ENCODE data around the gene USP13. TPM values are rescaled to one million over a fixed set of nuclear protein-coding genes. Genes with fewer than 3 reads are reported as not detected.
"Not testable (repeated sequence)": the region's sequence is repeated elsewhere in the genome, so short reads cannot be mapped to it uniquely, and the experiment has no call there.

Gene USP13
- total and polyA plus RNA-seq, 12 donors, result 6.9 to 61.1 (median 35.0) TPM

DNA sequence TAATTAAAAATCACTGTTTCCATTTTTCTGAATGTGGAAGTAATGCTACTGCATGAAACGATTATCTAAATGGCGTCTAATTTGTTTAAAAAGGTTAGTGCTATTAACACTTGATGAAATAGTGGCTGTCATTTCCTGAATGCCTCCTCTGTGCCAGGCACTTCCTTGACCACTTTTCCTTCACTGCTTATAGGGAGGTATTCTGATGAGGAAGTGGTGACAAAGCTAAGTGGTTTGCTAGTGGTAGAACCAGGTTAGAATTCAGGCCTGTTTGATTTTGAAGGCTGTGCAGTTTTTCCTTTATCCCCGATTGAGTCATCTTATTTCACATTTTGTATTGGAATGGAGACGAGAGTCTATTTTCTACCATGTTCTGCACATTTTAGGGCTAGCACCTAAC lies 119.0 kb downstream of the USP13 start:
- Histone ChIP-seq H3K4me1 (replicated peaks in 1 of 2) (no peaks in the 10 kb centered on the region), H3K36me3 (replicated peaks in 1 of 2) (peaks cover 0 to 7% of the 10 kb centered on the region in 2 donors), H3K27me3 (no peaks in the 10 kb centered on the region), H3K9me3 (replicated peaks in 1 of 3) (no peaks in the 10 kb centered on the region), H3K4me3 (no peak overlapping the region), H3K27ac (no peak overlapping the region)
- intact Hi-C loops (cut with DNase I), result no loop called here
- DNase-seq, result no peak
- TF ChIP-seq POLR2A (IDR thresholded peaks at IDR 0.05), result no peak
- WGBS, 4 donors, result 86 to 87% (median 87%) methylated on average over 4 of the region's 4 CpGs

DNA sequence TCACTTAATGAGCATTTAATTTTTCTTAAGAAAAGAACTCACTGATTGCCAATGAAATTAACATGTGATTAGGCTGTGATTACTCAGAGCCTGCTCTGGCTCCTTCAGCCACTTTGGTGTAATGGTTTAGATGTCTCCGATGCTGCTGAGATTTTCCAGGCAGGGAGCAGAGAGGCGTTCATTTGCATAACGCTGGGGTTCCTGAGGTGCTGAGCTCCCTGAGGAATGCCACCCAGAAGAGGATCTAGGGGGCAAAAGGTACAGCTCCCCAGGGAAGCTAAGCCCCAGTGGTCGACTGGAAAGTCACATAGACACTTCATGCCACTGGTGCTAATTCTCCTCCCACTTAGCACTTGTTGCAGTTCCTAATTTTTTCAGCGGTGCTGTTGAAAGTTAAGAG lies 119.5 kb downstream of the USP13 start:
- Histone ChIP-seq H3K27ac (no peak overlapping the region), H3K36me3 (replicated peaks in 1 of 2) (peaks cover 0 to 4% of the 10 kb centered on the region in 2 donors), H3K27me3 (no peaks in the 10 kb centered on the region), H3K4me1 (replicated peaks in 1 of 2) (no peaks in the 10 kb centered on the region), H3K4me3 (no peak overlapping the region), H3K9me3 (replicated peaks in 1 of 3) (no peaks in the 10 kb centered on the region)
- 70 to 82% (median 77%) methylated on average over 5 of the region's 5 CpGs for WGBS, 4 donors
- TF ChIP-seq, protein P1, sequence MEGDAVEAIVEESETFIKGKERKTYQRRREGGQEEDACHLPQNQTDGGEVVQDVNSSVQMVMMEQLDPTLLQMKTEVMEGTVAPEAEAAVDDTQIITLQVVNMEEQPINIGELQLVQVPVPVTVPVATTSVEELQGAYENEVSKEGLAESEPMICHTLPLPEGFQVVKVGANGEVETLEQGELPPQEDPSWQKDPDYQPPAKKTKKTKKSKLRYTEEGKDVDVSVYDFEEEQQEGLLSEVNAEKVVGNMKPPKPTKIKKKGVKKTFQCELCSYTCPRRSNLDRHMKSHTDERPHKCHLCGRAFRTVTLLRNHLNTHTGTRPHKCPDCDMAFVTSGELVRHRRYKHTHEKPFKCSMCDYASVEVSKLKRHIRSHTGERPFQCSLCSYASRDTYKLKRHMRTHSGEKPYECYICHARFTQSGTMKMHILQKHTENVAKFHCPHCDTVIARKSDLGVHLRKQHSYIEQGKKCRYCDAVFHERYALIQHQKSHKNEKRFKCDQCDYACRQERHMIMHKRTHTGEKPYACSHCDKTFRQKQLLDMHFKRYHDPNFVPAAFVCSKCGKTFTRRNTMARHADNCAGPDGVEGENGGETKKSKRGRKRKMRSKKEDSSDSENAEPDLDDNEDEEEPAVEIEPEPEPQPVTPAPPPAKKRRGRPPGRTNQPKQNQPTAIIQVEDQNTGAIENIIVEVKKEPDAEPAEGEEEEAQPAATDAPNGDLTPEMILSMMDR (IDR thresholded peaks at IDR 0.05), result no peak
- TF ChIP-seq POLR2A (IDR thresholded peaks at IDR 0.05), result no peak
- intact Hi-C loops (cut with DNase I), result no loop called here
- no peak for DNase-seq

DNA sequence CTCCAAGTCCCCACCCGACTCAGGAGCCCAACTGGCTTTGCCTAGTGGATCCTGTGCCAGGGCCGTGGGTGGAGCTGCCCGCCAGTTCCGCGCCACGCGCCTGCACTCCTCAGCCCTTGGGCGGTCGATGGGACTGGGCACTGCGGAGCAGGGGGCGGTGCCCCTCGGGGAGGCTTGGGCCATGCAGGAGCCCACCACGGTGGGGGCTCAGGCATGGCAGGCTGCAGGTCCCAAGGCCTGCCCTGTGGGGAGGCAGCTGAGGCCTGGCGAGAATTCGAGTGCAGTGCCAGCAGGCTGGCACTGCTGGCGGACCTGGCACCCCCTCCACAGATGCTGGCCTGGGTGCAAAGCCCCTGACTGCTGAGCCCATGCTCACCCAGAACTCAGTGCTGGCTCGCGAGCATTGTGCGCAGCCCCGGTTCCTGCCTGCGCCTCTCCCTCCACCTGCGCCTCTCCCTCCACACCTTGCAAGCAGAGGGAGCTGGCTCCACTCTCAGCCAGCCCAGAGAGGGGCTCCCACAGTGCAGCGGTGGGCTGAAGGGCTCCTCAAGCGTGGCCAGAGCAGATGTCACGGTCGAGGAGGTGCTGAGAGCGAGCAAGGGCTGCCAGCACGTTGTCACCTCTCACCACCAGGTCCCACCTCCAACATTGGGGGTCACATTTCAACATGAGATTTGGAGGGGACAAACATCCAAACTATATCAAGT lies 122.7 kb downstream of the USP13 start:
- H3K4me3 ChIP-seq, result no peak overlapping the region
- no peaks in the 10 kb centered on the region for H3K4me1 ChIP-seq (replicated peaks in 1 of 2)
- DNase-seq, result no peak
- H3K9me3 ChIP-seq (replicated peaks in 1 of 3), result no peaks in the 10 kb centered on the region
- TF ChIP-seq POLR2A (IDR thresholded peaks at IDR 0.05), result no peak
- TF ChIP-seq, protein P1 (IDR thresholded peaks at IDR 0.05), result no peak
- no peaks in the 10 kb centered on the region for H3K36me3 ChIP-seq (replicated peaks in 1 of 2)
- 95 to 99% (median 98%) methylated on average over 8 to 28 of the region's 28 CpGs for WGBS, 4 donors
- H3K27ac ChIP-seq, result no peak overlapping the region
- intact Hi-C loops (cut with DNase I), result no loop called here
- H3K27me3 ChIP-seq, result no peaks in the 10 kb centered on the region

DNA sequence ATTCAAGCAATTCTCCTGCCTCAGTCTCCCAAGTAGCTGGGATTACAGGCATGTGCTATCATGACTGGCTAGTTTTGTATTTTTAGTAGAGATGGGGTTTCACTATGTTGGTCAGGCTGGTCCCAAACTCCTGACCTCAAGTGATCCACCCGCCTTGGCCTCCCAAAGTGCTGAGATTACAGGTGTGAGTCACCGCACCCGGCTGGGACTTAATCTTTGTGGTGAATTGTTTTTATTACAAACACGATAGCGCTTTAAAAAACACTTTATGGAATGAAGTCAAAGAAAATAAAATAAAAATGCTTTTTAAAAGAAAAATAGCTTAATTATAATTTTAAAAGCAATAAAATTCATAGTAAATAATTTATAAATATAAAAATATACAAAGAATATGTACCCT lies 130.0 kb downstream of the USP13 start:
- 90 to 96% (median 93%) methylated on average over 5 of the region's 5 CpGs for WGBS, 4 donors
- H3K4me3 ChIP-seq; H3K27ac ChIP-seq; DNase-seq; H3K9me3 ChIP-seq (replicated peaks in 1 of 3); H3K27me3 ChIP-seq; intact Hi-C loops (cut with DNase I); H3K4me1 ChIP-seq (replicated peaks in 1 of 2): not testable (repeated sequence)
- peaks cover 0 to 26% of the 10 kb centered on the region in 2 donors for H3K36me3 ChIP-seq (replicated peaks in 1 of 2)

DNA sequence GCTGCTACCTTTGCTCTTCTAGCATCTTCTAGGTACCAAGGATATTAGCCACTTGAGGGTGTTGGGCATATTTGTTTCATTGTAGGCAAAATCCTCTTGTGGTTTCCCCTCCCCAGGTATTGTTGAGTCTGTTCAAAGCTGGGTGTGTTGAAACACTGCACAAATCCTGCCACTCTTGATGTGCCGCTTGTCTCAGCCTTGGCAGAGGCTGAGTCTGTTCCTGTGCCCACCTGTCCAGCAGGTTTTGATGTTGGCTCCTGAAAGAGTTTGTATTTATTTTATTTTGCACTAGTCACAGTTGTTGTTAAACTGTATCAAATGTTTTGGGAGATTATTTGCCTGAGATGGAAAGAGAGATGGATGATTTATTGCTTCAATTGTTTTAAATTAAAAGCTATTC lies 136.2 kb downstream of the USP13 start:
- Histone ChIP-seq H3K9me3 (replicated peaks in 1 of 3) (no peaks in the 10 kb centered on the region), H3K4me3 (no peak overlapping the region), H3K4me1 (replicated peaks in 1 of 2) (no peaks in the 10 kb centered on the region), H3K27me3 (no peaks in the 10 kb centered on the region), H3K27ac (no peak overlapping the region), H3K36me3 (replicated peaks in 1 of 2) (peaks cover 0 to 10% of the 10 kb centered on the region in 2 donors)
- no peak for DNase-seq
- TF ChIP-seq POLR2A (IDR thresholded peaks at IDR 0.05), result no peak
- TF ChIP-seq, protein P1 (IDR thresholded peaks at IDR 0.05), result no peak
- 95 to 100% (median 100%) methylated on average over 1 of the region's 1 CpG for WGBS, 4 donors
- intact Hi-C loops (cut with DNase I), result no loop called here

Data from adrenal gland (tissue), 12 donors.